Measurements from ENCODE around the gene TXNRD1.
"Not testable (repeated sequence)": the region's sequence is repeated elsewhere in the genome, so short reads cannot be mapped to it uniquely, and the experiment has no call there.

The TXNRD1 gene

DNA sequence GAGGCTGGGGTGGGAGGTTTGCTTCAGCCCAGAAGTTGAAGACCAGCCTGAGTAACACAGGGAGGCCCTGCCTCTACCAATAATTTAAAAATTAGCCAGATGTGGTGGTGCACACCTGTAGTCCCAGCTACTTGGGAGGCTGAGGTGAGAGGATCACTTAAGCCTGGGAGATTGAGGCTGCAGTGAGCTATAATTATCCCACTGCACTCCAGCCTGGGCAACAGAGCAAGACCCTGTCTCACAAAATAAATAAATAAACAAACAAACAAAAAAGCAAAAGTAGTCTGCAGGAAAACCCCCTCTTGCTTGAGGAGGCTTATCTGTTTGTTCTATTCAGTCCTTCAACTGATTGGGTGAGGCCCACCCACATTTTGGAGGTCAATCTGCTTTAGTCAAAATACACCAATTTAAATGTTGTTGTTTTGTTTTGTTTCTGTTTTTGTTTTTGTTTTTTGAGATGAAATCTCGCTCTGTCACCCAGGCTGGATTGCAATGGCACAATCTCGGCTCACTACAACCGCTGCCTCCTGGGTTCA lies 24.9 kb upstream of the TXNRD1 start:
- DNase-seq (ENCODE audit: low spot score), result no peak

DNA sequence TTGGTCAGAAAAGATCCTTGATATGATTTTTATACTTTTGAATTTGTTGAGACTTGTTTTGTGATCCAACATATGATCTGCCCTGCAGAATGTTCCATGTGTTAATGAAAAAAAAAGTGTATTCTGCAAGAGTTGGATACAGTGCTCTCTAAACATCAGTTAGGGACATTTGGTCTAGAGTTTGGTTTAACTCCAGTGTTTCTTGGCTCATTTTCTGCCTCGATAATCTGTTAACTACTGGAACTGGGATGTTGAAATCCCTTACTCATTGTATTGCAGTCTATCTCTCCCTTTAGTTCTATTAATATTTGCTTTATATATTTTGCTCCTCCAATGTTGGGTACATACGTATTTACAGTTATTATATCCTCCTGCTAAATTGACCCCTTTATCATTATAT lies 18.3 kb upstream of the TXNRD1 start:
- no peak for DNase-seq (ENCODE audit: low spot score)

DNA sequence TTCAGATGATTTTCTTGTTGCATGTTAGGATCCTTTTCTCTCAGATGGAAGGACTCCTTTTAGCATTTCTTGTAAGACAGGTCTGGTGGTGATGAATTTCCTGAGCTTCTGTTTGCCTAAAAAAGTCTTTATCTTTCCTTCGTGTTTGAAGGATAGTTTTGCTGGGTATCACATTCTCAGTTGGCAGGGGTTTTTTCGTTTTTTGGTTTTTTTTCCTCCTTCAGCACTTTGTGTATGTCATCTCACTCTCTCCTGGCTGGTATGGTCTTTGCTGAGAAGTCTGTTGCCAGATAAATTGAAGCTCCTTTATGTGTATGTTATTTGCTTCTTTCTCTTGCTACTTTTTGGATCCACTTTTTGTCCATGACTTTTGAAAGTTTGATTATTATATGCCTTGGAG lies 15.6 kb upstream of the TXNRD1 start:
- no peak for DNase-seq (ENCODE audit: low spot score)

DNA sequence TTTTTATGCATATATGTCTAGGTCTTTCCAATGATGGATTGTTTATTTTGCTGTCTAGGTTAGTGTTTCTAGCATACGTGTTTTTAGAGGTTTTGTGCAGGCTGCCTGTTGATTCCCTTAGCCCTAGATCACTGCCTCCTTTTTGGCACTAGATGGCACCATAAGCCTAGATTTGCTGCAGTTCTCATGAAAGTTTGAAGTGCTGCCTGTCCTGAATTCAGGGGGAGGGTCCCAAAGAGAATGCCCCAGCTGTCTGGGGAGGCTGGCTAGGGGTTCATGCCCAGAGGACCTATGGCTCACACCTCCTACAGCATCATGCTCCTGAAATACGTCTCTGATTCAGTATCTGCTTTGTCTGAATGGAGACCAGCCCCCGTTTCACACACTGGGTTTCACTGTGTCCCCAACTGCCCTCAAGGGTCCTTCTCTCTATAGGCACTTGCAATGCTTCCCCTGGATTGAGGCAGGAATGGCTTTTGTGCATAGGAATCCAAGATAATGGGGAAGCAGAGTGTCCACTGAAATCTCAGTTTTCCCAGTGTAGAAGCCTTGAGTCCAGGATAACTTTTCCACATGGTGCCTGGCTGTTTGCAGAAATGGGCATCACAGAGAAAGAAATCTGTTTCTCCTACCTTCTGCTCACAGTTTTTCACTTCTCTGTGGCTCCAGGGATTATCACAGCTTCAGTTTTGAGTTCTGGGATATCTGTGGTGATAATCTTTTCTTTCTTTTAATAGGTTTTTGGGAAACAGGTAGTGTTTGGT lies 14.2 kb upstream of the TXNRD1 start:
- peak; percentile 67 for DNase-seq (ENCODE audit: low spot score)

GRCh38 chr12:104204690-104205480 lies 10.7 kb upstream of the TXNRD1 start:
- DNase-seq (ENCODE audit: low spot score), result peak; percentile 34

DNA sequence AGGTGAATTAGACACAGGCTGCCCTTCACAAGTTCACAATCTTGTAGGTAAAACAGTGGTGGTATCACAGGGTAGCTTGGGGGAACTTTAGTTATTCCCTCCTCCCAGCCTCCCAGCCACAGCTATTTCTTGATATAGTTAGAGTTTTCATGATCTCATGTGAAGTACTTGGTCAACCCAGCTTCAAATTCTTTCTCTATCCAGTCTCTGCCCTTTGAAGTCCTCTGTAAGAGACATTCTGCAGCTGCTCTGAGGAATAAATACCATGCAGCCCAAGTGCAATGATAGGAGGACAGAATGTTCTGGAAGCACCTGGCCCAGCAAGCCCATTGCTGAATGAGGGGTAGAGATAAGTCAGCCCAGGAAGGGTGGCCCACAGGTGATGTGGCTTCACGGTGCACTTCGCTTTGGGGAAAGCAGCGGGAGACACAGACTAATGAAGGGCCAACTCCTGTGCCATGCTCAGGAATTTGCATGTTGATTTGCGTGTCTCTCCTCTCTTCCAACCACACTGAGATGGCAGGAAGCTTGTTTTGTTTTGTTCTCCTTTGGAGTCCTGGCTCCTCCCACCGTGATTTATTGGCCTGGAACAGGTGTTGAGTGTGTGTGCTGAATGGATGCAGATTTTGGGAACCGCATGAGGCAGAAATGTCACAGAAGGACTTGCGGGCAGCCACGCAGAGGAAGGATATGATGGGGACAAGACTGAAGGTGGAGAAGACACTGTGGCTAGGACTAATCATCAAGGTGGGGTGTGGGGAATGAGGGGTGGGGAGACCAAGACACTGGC lies 8.0 kb upstream of the TXNRD1 start:
- DNase-seq (ENCODE audit: low spot score), result no peak

- no peak for DNase-seq (ENCODE audit: low spot score)
Measured at GRCh38 chr12:104212516-104212915, 3.1 kb upstream of the TXNRD1 start.

DNA sequence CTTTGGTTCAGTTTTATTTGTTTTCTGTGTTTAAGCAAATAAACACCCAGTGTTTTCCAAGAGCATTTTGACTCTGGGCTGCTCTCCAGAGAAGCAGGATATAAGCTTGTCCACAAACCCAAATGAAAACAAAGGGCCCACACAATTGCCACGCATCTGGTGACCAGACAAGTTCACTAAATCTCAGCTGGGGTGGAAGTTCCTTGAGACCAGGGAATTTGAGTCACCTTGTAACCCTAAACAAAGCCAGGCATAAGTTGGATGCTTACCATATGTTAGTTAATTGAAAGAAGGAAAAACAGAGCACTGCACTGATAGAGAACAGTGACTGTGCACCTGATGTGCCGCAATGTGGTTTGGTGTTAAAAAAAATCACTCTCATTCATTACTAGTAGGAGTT lies 1.6 kb upstream of the TXNRD1 start:
- DNase-seq (ENCODE audit: low spot score), result peak; percentile 34

- no peak for DNase-seq (ENCODE audit: low spot score)
Measured at GRCh38 chr12:104216521-104216924, 944 bp downstream of the TXNRD1 start.

- not testable (repeated sequence) for DNase-seq (ENCODE audit: low spot score)
Measured at GRCh38 chr12:104218506-104218905, 2.9 kb downstream of the TXNRD1 start.

DNA sequence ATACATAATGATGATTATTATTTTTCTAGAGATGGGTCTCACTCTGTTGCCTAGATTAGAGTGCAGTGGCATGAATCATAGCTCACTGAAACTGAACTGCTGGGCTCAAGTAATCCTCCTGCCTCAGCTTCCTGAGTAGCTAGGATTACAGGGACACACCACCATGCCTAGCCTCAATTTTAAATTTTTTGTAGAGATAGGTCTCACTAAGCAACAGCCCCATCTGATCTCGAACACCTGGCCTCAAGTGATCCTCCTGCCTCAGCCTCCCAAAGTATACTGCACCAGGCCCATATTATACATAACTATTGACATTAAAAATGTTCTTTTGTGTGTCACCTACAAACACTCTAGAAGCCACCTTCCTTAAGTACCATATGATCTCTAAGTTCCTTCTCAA lies 3.4 kb downstream of the TXNRD1 start:
- DNase-seq (ENCODE audit: low spot score), result no peak

DNA sequence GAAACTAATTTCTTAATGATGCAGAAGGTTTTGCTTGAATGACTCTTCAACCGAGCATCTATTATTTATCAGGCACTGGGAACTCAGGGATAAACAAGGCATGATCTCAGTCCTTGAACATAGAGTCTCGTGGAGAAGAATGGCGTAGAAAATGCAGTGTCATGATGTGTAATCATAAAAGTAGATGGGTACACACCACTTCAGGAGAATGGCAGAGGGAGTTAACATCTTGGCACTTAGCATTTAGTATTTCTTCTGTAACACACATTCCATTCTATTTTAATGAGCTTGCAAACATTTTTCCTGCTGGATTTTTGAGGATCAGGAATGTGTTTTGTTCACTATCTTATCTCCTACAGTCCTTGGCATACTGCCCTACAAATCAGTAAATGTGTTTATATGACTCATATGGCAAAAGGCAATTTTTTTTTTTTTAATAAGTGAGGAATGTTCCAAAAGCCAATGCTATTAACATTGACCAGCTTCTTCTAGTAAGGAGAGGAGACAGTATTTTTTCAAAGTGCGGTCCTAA lies 3.8 kb downstream of the TXNRD1 start:
- DNase-seq (ENCODE audit: low spot score), result no peak

- DNase-seq (ENCODE audit: low spot score), result no peak
Measured at GRCh38 chr12:104219908-104220404, 4.4 kb downstream of the TXNRD1 start.

DNA sequence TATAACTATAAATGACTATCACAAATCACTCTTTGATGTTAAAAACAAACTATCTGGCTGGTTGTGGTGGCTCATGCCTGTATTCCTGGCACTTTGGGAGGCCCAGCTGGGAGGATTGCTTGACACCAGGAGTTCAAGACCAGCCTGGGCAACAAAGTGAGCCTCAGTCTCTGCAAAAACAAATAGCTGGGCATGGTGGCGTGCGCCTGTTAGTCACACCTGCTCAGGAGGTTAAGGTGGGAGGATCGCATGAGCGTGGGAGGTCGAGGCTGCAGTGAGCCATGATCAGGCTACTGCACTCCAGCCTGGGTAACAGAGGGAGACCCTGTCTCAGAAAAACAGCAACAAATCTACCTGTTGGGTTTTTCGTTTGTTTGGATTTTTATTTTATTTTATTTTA lies 5.4 kb downstream of the TXNRD1 start:
- no peak for DNase-seq (ENCODE audit: low spot score)

DNA sequence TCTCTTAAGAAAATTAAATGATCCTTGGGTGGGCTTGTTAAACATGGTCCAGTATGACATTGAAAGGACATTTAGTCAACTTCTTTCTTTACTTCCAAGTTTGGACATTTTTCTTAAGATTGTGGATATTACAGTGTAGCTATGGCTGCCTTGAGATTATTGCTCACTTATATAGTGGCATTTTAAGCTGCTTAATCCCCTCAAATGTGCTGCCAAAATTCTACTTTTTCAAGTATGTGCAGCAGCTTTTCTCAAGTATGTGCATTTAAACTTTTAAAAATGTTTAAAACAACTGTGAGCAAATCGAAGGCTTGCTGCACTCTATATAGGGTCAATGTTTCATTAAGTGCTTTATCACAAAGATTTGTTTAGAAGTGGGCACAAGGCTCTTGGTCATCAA lies 7.4 kb downstream of the TXNRD1 start:
- DNase-seq (ENCODE audit: low spot score), result no peak

GRCh38 chr12:104223712-104224111 lies 8.1 kb downstream of the TXNRD1 start:
- DNase-seq (ENCODE audit: low spot score), result no peak

- no peak for DNase-seq (ENCODE audit: low spot score)
Measured at GRCh38 chr12:104226672-104227071, 11.1 kb downstream of the TXNRD1 start.

DNA sequence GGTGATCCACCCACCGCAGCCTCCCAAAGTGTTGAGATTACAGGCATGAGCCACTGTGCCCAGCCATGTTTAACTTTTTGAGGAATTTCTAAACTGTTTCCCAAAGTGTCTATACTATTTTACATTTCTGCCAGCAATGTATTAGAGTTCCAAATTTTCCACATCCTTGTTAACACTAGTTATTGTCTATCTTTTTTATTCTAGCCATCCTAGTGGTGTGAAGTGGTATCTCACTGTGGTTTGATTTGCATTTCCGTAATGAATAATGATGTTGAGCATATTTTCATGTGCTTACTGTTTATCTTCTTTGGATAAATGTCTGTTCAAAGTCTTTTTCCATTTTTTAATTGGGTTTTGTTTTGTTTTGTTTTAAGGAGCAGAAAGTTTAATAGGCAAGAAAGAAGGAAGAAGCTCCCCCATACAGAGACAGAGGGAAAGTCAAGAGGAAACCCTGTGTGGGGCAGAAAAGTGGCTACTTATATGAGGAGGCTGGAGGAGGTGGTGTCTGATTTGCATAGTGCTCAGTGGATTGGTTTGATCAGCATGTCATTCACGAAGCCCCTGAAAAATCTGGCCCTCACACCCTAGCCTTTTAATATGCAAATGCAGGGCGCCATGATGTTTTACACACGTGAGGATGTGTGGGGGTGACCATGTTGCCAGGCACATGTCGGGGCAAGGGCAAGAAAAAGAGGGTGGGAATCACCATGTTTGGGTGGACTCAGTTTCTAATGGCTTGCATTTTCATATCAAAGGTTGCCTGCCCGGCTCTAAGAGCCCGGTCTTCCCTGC lies 14.9 kb downstream of the TXNRD1 start:
- DNase-seq (ENCODE audit: low spot score), result no peak

DNA sequence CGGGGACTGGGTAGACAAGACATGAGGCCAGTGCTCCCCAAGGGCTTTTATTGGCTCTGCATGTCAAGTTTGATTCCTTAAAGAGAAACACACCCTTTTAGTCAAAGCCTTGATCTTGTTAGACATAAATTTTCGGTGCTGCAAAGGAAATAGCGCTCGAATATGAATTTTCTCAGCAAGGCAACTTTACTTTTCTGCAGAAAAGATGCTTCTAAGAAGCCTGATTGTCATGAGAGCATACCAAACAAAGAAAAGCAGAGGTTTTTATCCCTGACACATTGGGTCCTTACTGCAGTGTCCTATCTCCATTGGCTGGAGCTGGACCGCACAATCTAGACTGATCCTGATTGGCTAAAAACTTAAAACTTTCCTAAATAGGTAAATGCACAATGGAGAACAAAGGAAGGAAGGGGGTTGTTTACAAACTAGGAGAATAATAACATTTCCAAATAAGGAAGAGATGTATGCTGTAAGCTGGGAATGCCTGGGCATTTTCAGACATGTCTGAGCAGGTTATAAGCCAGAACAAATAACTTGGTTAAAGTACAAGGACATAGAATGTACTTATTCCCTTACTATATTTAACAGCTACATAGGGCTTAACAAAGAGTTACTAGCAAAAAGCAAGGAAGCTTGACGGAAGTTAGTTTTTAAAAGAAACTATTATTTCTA lies 17.2 kb downstream of the TXNRD1 start:
- DNase-seq (ENCODE audit: low spot score), result no peak

DNA sequence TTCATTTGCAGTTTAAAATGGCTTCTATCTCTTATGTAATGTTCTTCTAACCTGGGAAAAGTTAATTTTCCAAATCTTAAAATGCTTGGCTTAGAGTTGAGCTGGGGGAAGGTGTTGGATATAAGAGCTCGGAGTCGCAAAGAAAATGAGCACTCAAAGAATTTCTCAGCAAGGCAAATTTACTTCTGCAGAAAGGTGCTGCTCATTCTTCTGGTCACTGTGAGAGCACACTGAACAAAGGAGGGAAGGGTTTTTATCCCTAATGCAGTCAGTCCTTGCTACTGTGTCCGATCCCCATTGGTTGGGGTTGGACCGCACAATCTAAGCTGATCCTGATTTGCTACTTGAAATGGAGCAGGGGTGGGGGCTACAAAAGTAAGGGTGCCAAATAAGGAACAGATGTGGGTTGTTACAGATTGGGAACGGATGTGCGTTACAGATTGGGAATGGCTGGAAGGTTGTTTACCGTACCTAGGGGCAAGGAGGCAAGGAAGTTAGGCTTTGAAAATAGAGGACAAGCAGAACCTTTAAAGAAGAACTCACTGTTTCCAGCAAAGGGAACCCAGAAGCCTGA lies 19.4 kb downstream of the TXNRD1 start:
- no peak for DNase-seq (ENCODE audit: low spot score)

Measured in pons (tissue), 1 donor.